ENCODE results near the gene SAP30L. TPM values are rescaled to one million over a fixed set of nuclear protein-coding genes. Genes with fewer than 3 reads are reported as not detected.

SAP30L gene
- total and polyA plus RNA-seq, 10 donors, result 17.4 to 43.5 (median 34.0) TPM

DNA sequence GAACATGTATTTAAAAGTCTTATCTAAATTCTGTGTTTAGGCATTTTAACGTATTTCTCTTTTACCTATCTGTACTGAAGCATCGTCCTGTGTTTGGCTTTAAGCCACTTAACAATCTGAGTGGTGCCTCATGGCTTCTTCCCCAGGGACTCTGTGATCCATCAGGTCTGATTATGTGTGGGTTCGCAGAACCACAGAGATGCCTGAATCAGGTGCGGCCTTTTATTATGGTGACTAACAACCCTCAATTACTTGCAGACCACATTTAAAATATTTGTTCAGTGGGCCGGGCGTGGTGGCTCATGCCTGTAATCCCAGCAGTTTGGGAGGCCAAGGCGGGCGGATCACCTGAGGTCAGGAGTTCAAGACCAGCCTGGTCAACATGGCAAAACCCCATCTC lies 39.6 kb upstream of the SAP30L start:
- TF ChIP-seq CTCF (IDR thresholded peaks at IDR 0.05 in 8 of 11, conservative IDR thresholded peaks at IDR 0.05 in 3 of 11) (no peak), POLR2A (IDR thresholded peaks at IDR 0.05) (no peak), POLR2AphosphoS5 (IDR thresholded peaks at IDR 0.05) (no peak)
- H3K9me3 ChIP-seq, result no peaks in the 10 kb centered on the region
- peaks cover 3 to 18% (median 14%) of the 10 kb centered on the region in 6 donors for H3K4me1 ChIP-seq
- no peaks in the 10 kb centered on the region for H3K27me3 ChIP-seq (replicated peaks in 1 of 7)
- no peak overlapping the region for H3K27ac ChIP-seq
- no peak for DNase-seq
- intact Hi-C loops (cut with DNase I; ENCODE audit: low total_unique reads), result loop anchor here (10.0 kb wide), 1 partner anchor 431 kb away; no protein-coding TSS in a partner anchor
- H3K4me3 ChIP-seq, result no peak overlapping the region
- WGBS, 5 donors, result 93 to 100% (median 95%) methylated on average over 8 of the region's 8 CpGs
- peaks cover 0 to 30% (median 14%) of the 10 kb centered on the region in 6 donors for H3K36me3 ChIP-seq

DNA sequence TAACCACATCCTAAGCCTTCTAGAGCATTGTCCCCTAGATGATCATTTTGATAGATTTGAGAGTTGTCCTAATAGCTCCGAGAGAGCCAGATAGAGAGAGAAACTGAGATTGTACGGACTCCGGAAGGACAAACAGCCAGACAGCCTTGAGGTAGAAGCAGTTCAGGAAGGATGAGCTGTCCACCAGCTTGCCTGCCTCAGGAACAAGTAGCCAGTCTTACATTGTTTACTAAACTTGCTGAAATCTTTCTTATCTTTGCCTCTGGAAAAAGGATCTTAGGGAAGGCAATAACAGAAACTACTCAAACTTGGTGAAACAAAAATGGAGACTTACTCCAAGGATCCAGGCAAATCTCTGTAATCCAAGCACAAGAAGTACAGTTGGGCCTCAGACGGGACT lies 39.0 kb upstream of the SAP30L start:
- Histone ChIP-seq H3K27me3 (replicated peaks in 1 of 7) (no peaks in the 10 kb centered on the region), H3K9me3 (no peaks in the 10 kb centered on the region), H3K36me3 (peaks cover 0 to 36% (median 16%) of the 10 kb centered on the region in 6 donors), H3K27ac (no peak overlapping the region), H3K4me1 (peaks cover 3 to 18% (median 14%) of the 10 kb centered on the region in 6 donors), H3K4me3 (no peak overlapping the region)
- TF ChIP-seq POLR2AphosphoS5 (IDR thresholded peaks at IDR 0.05) (no peak), POLR2A (IDR thresholded peaks at IDR 0.05) (no peak), CTCF (IDR thresholded peaks at IDR 0.05 in 8 of 11, conservative IDR thresholded peaks at IDR 0.05 in 3 of 11) (no peak)
- WGBS, 5 donors, result 80 to 91% (median 86%) methylated on average over 4 of the region's 4 CpGs
- no peak for DNase-seq
- intact Hi-C loops (cut with DNase I; ENCODE audit: low total_unique reads), result loop anchor here (10.0 kb wide), 1 partner anchor 432 kb away; no protein-coding TSS in a partner anchor

- H3K4me3 ChIP-seq, result no peak overlapping the region
- TF ChIP-seq CTCF (IDR thresholded peaks at IDR 0.05 in 8 of 11, conservative IDR thresholded peaks at IDR 0.05 in 3 of 11) (no peak), POLR2AphosphoS5 (IDR thresholded peaks at IDR 0.05) (no peak), POLR2A (IDR thresholded peaks at IDR 0.05) (no peak)
- no peak overlapping the region for H3K27ac ChIP-seq
- H3K9me3 ChIP-seq, result no peaks in the 10 kb centered on the region
- no peak for DNase-seq
- intact Hi-C loops (cut with DNase I; ENCODE audit: low total_unique reads), result loop anchor here (10.0 kb wide), 1 partner anchor 434 kb away; no protein-coding TSS in a partner anchor
- 92 to 96% (median 93%) methylated on average over 6 of the region's 6 CpGs for WGBS, 5 donors
- H3K36me3 ChIP-seq, result peaks cover 0 to 54% (median 28%) of the 10 kb centered on the region in 6 donors
- no peaks in the 10 kb centered on the region for H3K27me3 ChIP-seq (replicated peaks in 1 of 7)
- H3K4me1 ChIP-seq, result peaks cover 3 to 18% (median 14%) of the 10 kb centered on the region in 6 donors
Measured at GRCh38 chr5:154408811-154409210, 37.0 kb upstream of the SAP30L start.

DNA sequence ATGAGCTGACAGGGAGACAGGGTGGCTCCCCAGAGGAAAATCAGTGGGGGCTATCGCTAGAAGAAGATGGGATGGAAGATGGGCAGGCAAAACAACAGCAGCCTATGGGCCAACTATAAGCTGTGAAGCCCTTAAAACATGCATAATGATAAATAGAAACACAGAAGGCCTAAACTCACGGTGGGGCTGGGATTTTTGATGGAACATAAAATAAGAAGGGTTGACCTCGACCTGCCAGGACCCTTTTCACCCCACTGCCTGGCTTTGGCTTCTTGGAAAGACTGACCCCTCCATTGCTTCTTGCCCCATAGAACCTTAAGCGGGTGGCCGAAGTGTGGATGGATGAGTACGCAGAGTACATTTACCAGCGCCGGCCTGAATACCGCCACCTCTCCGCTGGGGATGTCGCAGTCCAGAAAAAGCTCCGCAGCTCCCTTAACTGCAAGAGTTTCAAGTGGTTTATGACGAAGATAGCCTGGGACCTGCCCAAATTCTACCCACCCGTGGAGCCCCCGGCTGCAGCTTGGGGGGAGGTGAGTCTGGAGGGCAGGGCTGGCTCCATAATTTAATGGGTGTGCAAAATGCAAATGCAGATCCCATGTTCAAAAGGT lies 36.5 kb upstream of the SAP30L start:
- Histone ChIP-seq H3K27ac (no peak overlapping the region), H3K4me1 (peaks cover 3 to 17% (median 13%) of the 10 kb centered on the region in 6 donors), H3K4me3 (no peak overlapping the region), H3K27me3 (replicated peaks in 1 of 7) (no peaks in the 10 kb centered on the region), H3K36me3 (peaks cover 0 to 57% (median 28%) of the 10 kb centered on the region in 6 donors), H3K9me3 (no peaks in the 10 kb centered on the region)
- DNase-seq, result no peak
- TF ChIP-seq POLR2AphosphoS5 (IDR thresholded peaks at IDR 0.05), result no peak
- intact Hi-C loops (cut with DNase I; ENCODE audit: low total_unique reads), result loop anchor here (10.0 kb wide), 1 partner anchor 435 kb away; no protein-coding TSS in a partner anchor
- WGBS, 5 donors, result 92 to 97% (median 95%) methylated on average over 15 of the region's 15 CpGs
